ENCODE measurements around the gene METAP1. TPM values are rescaled to one million over a fixed set of nuclear protein-coding genes. Genes with fewer than 3 reads are reported as not detected.

Gene METAP1
- total and polyA plus RNA-seq, 2 of the 8 experiments (the other 6 are each of a cell fraction or from before 2014, with no cell fraction given) = 50.6 to 85.2 TPM

- TF ChIP-seq CHD7 (IDR thresholded peaks at IDR 0.05; ENCODE audit: insufficient replicate concordance, low read length) (no peak), MAX (IDR thresholded peaks at IDR 0.05) (no peak), RXRA (IDR thresholded peaks at IDR 0.05; ENCODE audit: insufficient read depth, low read depth, low read length) (no peak), BRCA1 (IDR thresholded peaks at IDR 0.05; ENCODE audit: low read depth, low read length) (no peak), YY1 (IDR thresholded peaks at IDR 0.05; ENCODE audit: low read depth, low read length) (no peak), KDM1A (IDR thresholded peaks at IDR 0.05; ENCODE audit: borderline replicate concordance, low read length) (no peak), GTF2F1 (IDR thresholded peaks at IDR 0.05; ENCODE audit: borderline replicate concordance, low read depth, low read length) (no peak), CHD2 (IDR thresholded peaks at IDR 0.05; ENCODE audit: low read length) (no peak), E2F6 (IDR thresholded peaks at IDR 0.05) (no peak), JUND (IDR thresholded peaks at IDR 0.05; ENCODE audit: low read length) (no peak), ASH2L (IDR thresholded peaks at IDR 0.05; ENCODE audit: low read length) (no peak)
Observed at GRCh38 chr4:98993419-98994071, 2.0 kb upstream of the METAP1 start (continued).
